ENCODE results near the gene ADNP. TPM values are rescaled to one million over a fixed set of nuclear protein-coding genes. Genes with fewer than 3 reads are reported as not detected.

Gene ADNP
- polyA plus RNA-seq, 1 donor from 2014 or later, result 78.5 TPM

DNA sequence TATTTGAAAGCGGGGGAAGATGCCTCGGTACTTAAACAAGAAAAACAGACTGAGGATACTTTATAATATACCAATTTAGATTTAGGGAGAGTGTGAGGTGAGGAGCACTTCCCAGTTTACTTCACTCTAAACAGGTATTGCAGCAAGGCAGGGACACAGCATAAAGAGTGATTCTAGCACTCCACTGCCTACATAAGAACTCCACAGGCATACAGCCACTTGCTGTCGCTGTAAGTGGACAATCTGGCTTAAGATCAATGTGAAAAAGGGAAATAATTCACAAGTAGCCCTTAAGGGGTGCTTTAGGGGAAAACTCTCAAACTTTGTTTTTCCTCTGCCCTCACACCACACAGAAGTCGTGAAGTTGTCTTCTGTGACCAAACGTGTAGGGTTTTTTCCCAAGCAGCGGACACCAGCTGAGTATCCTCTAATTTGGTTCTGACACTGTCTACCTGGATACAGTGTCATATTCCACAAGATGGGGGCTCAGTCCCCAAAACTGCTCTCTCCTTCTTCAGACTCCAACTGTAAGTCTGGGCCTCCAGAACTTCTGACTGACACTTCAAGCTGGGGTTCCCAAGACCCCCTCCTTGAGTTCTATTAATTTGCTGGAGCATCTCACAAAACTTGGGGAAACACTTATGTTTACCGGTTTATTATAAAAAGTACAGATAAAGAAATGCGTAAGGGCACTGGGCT lies 9.3 kb downstream of the ADNP start:
- no peaks in the 10 kb centered on the region for H3K9me3 ChIP-seq (ENCODE audit: low read length)
- no peak overlapping the region for H3K4me3 ChIP-seq (ENCODE audit: low read length)
- H3K36me3 ChIP-seq (ENCODE audit: insufficient read depth, low read length), result no peaks in the 10 kb centered on the region
- no peak overlapping the region for H3K27ac ChIP-seq (ENCODE audit: low read length)
- TF ChIP-seq, protein P1, sequence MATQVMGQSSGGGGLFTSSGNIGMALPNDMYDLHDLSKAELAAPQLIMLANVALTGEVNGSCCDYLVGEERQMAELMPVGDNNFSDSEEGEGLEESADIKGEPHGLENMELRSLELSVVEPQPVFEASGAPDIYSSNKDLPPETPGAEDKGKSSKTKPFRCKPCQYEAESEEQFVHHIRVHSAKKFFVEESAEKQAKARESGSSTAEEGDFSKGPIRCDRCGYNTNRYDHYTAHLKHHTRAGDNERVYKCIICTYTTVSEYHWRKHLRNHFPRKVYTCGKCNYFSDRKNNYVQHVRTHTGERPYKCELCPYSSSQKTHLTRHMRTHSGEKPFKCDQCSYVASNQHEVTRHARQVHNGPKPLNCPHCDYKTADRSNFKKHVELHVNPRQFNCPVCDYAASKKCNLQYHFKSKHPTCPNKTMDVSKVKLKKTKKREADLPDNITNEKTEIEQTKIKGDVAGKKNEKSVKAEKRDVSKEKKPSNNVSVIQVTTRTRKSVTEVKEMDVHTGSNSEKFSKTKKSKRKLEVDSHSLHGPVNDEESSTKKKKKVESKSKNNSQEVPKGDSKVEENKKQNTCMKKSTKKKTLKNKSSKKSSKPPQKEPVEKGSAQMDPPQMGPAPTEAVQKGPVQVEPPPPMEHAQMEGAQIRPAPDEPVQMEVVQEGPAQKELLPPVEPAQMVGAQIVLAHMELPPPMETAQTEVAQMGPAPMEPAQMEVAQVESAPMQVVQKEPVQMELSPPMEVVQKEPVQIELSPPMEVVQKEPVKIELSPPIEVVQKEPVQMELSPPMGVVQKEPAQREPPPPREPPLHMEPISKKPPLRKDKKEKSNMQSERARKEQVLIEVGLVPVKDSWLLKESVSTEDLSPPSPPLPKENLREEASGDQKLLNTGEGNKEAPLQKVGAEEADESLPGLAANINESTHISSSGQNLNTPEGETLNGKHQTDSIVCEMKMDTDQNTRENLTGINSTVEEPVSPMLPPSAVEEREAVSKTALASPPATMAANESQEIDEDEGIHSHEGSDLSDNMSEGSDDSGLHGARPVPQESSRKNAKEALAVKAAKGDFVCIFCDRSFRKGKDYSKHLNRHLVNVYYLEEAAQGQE (IDR thresholded peaks at IDR 0.05; ENCODE audit: borderline replicate concordance), result no peak
- TF ChIP-seq EZH2 (IDR thresholded peaks at IDR 0.05; ENCODE audit: borderline replicate concordance, insufficient read depth, low read length, poor library complexity, severe bottlenecking), result no peak
- no peak for TF ChIP-seq TAF1 (IDR thresholded peaks at IDR 0.05; ENCODE audit: low read depth)
- H3K4me2 ChIP-seq (ENCODE audit: low read length), result no peak overlapping the region
- H3K79me2 ChIP-seq (replicated peaks; ENCODE audit: insufficient read depth, low read length), result peaks cover 98% of the 10 kb centered on the region
- peaks cover 93% of the 10 kb centered on the region for H4K20me1 ChIP-seq (ENCODE audit: insufficient read depth)
- H3K27me3 ChIP-seq (ENCODE audit: insufficient read depth, low read depth, low read length), result no peaks in the 10 kb centered on the region
- H3F3A ChIP-seq (ENCODE audit: insufficient read depth, low read length, poor library complexity, severe bottlenecking), result peaks cover 3% of the 10 kb centered on the region
- H3K9me2 ChIP-seq (ENCODE audit: insufficient read depth, low read length), result no peaks in the 10 kb centered on the region
- no peak overlapping the region for H3K9ac ChIP-seq (ENCODE audit: low read length)
- H2AFZ ChIP-seq (ENCODE audit: low read depth, low read length), result no peak overlapping the region

DNA sequence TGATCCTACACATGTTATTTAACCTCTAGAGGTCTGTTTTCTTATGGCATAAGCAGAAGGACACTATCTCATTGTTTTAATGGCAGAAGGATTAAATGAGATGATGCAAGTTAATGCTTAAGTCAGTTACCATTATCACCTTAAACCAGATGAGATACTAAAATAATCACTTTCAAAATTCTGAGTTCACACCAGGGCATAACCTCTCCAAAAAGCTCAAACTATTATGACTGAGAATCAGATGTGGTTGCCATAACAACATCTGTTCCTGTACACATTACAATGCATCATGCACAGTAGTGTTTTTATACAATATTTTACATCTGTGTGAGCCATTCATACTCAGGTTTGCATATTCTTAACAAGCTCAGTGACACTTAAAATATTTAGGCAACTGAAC lies 10.2 kb downstream of the ADNP start:
- Histone ChIP-seq H3F3A (ENCODE audit: insufficient read depth, low read length, poor library complexity, severe bottlenecking) (peaks cover 3% of the 10 kb centered on the region), H2AFZ (ENCODE audit: low read depth, low read length) (no peak overlapping the region), H3K36me3 (ENCODE audit: insufficient read depth, low read length) (no peaks in the 10 kb centered on the region), H3K4me2 (ENCODE audit: low read length) (no peak overlapping the region), H3K4me3 (ENCODE audit: low read length) (peak overlapping the region; percentile 23), H4K20me1 (ENCODE audit: insufficient read depth) (peaks cover 93% of the 10 kb centered on the region), H3K9ac (ENCODE audit: low read length) (no peak overlapping the region), H3K79me2 (replicated peaks; ENCODE audit: insufficient read depth, low read length) (peaks cover 98% of the 10 kb centered on the region), H3K27me3 (ENCODE audit: insufficient read depth, low read depth, low read length) (no peaks in the 10 kb centered on the region), H3K9me3 (ENCODE audit: low read length) (no peaks in the 10 kb centered on the region), H3K9me2 (ENCODE audit: insufficient read depth, low read length) (no peaks in the 10 kb centered on the region), H3K27ac (ENCODE audit: low read length) (no peak overlapping the region)
- TF ChIP-seq, protein P2, sequence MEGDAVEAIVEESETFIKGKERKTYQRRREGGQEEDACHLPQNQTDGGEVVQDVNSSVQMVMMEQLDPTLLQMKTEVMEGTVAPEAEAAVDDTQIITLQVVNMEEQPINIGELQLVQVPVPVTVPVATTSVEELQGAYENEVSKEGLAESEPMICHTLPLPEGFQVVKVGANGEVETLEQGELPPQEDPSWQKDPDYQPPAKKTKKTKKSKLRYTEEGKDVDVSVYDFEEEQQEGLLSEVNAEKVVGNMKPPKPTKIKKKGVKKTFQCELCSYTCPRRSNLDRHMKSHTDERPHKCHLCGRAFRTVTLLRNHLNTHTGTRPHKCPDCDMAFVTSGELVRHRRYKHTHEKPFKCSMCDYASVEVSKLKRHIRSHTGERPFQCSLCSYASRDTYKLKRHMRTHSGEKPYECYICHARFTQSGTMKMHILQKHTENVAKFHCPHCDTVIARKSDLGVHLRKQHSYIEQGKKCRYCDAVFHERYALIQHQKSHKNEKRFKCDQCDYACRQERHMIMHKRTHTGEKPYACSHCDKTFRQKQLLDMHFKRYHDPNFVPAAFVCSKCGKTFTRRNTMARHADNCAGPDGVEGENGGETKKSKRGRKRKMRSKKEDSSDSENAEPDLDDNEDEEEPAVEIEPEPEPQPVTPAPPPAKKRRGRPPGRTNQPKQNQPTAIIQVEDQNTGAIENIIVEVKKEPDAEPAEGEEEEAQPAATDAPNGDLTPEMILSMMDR (IDR thresholded peaks at IDR 0.05; ENCODE audit: poor library complexity, severe bottlenecking), result no peak
- TF ChIP-seq TAF1 (IDR thresholded peaks at IDR 0.05; ENCODE audit: low read depth) (no peak), POLR2AphosphoS5 (IDR thresholded peaks at IDR 0.05) (no peak)

DNA sequence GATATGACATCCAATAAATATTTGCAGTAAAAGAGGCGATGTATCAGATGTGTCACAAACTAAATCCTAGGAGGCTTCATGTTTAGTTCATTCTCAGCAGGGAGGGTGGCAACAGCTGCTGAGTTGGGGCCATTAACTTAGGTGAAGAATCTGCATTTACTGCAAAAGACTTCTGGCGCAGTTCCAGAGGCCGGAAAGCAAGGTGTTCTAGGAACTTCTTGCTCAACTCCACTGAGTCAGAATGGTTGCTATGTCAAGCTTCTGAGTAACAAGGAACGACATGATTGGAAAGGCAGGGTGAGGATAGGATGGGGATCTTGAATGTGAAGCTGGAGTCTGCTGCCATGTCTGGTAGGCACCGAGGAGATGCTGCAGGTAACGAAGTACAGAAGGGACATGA lies 11.7 kb downstream of the ADNP start:
- TF ChIP-seq SMC3 (conservative IDR thresholded peaks at IDR 0.05; ENCODE audit: poor library complexity) (no peak), RAD21 (conservative IDR thresholded peaks at IDR 0.05) (no peak), MXI1 (conservative IDR thresholded peaks at IDR 0.05; ENCODE audit: poor library complexity, severe bottlenecking) (no peak), EZH2 (IDR thresholded peaks at IDR 0.05; ENCODE audit: borderline replicate concordance, insufficient read depth, low read length, poor library complexity, severe bottlenecking) (no peak), EP300 (conservative IDR thresholded peaks at IDR 0.05; ENCODE audit: poor library complexity, severe bottlenecking) (no peak), TAF1 (IDR thresholded peaks at IDR 0.05; ENCODE audit: low read depth) (no peak), POLR2AphosphoS5 (IDR thresholded peaks at IDR 0.05) (no peak)
- TF ChIP-seq, protein P1 (IDR thresholded peaks at IDR 0.05; ENCODE audit: borderline replicate concordance), result no peak
- TF ChIP-seq, protein P2 (IDR thresholded peaks at IDR 0.05; ENCODE audit: poor library complexity, severe bottlenecking), result no peak
- Histone ChIP-seq H3K4me2 (ENCODE audit: low read length) (no peak overlapping the region), H3K27ac (ENCODE audit: low read length) (no peak overlapping the region), H3K36me3 (ENCODE audit: insufficient read depth, low read length) (no peaks in the 10 kb centered on the region), H3K79me2 (replicated peaks; ENCODE audit: insufficient read depth, low read length) (peaks cover 98% of the 10 kb centered on the region), H3F3A (ENCODE audit: insufficient read depth, low read length, poor library complexity, severe bottlenecking) (peaks cover 3% of the 10 kb centered on the region), H3K9me3 (ENCODE audit: low read length) (no peaks in the 10 kb centered on the region), H3K27me3 (ENCODE audit: insufficient read depth, low read depth, low read length) (no peaks in the 10 kb centered on the region), H4K20me1 (ENCODE audit: insufficient read depth) (peaks cover 92% of the 10 kb centered on the region), H3K4me3 (ENCODE audit: low read length) (no peak overlapping the region), H2AFZ (ENCODE audit: low read depth, low read length) (no peak overlapping the region), H3K9ac (ENCODE audit: low read length) (no peak overlapping the region), H3K9me2 (ENCODE audit: insufficient read depth, low read length) (no peaks in the 10 kb centered on the region)

Data from neural cell (in vitro differentiated cells).